Trophoblast cell (in vitro differentiated cells and primary cell): ENCODE results near the gene FLNA.
A peak's percentile ranks its signal among the peaks of the same experiment; 100 is the strongest.

Experiments
- DNase-seq, 2 donors: peaks; one replicate each; pipeline ENCODE4 v3.0.0-alpha.2; 2016
- H2AFZ ChIP-seq: 2 replicates; pipeline ENCODE4 v1.6.1; 2013; ENCODE audit warnings: low read length, moderate library complexity, mild to moderate bottlenecking; ENCODE audit not compliant: insufficient read depth, poor library complexity
- H2AK5ac ChIP-seq: 2 replicates; pipeline ENCODE4 v1.6.1; 2013; ENCODE audit warnings: mild to moderate bottlenecking, low read length
- H2BK120ac ChIP-seq: 2 replicates; pipeline ENCODE4 v1.6.1; 2013; ENCODE audit warnings: low read length, mild to moderate bottlenecking, moderate library complexity; ENCODE audit not compliant: insufficient read depth, poor library complexity
- H2BK12ac ChIP-seq: 2 replicates; pipeline ENCODE4 v1.6.1; 2013; ENCODE audit warnings: mild to moderate bottlenecking, low read length, moderate library complexity
- H2BK5ac ChIP-seq: 2 replicates; pipeline ENCODE4 v1.6.1; 2013; ENCODE audit warnings: low read length, low read depth, moderate library complexity, mild to moderate bottlenecking; ENCODE audit not compliant: poor library complexity
- H3K14ac ChIP-seq: 2 replicates; pipeline ENCODE4 v1.6.1; 2013; ENCODE audit warnings: mild to moderate bottlenecking, low read length
- H3K18ac ChIP-seq: 2 replicates; pipeline ENCODE4 v1.6.1; 2013; ENCODE audit warnings: mild to moderate bottlenecking, low read length
- H3K23ac ChIP-seq: 2 replicates; pipeline ENCODE4 v1.6.1; 2013; ENCODE audit warnings: low read length
- H3K27ac ChIP-seq: 2 replicates; pipeline ENCODE4 v1.5.1; 2013; ENCODE audit warnings: low read depth, mild to moderate bottlenecking, inconsistent platforms, low read length, moderate library complexity
- H3K27me3 ChIP-seq: 2 replicates; pipeline ENCODE4 v1.6.1; 2013; ENCODE audit warnings: inconsistent platforms, mild to moderate bottlenecking, low read length, moderate library complexity; ENCODE audit not compliant: insufficient read depth
- H3K36me3 ChIP-seq, 2 experiments: 1 replicate in 1 of 2; 2 replicates in 1 of 2; pipeline ENCODE4 v1.6.1; 2013; ENCODE audit warnings: low read length in 2 of 2, mild to moderate bottlenecking in 2 of 2, moderate library complexity in 1 of 2; ENCODE audit not compliant: insufficient read depth in 2 of 2, control insufficient read depth in 1 of 2
- H3K4ac ChIP-seq: 2 replicates; pipeline ENCODE4 v1.6.1; 2013; ENCODE audit warnings: low read depth, mild to moderate bottlenecking, low read length, moderate library complexity
- H3K4me1 ChIP-seq, 2 experiments: 1 replicate in 1 of 2; 2 replicates in 1 of 2; pipeline ENCODE4 v1.6.1; 2013; ENCODE audit warnings: low read length in 2 of 2, mild to moderate bottlenecking in 2 of 2, moderate library complexity in 1 of 2; ENCODE audit not compliant: insufficient read depth in 2 of 2, control insufficient read depth in 1 of 2
- H3K4me2 ChIP-seq: 2 replicates; pipeline ENCODE4 v1.6.1; 2013; ENCODE audit warnings: inconsistent platforms, mild to moderate bottlenecking, low read length, moderate library complexity
- H3K4me3 ChIP-seq: 2 replicates; pipeline ENCODE4 v1.5.1; 2013; ENCODE audit warnings: mild to moderate bottlenecking, low read depth, low read length, inconsistent platforms
- H3K79me1 ChIP-seq: one replicate; pipeline ENCODE4 v1.6.1; 2013; ENCODE audit warnings: low read length
- H3K79me2 ChIP-seq: 2 replicates; pipeline ENCODE4 v1.6.1; 2013; ENCODE audit warnings: low read length, mild to moderate bottlenecking; ENCODE audit not compliant: control insufficient read depth, insufficient read depth, poor library complexity
- H3K9ac ChIP-seq: 2 replicates; pipeline ENCODE4 v1.6.1; 2013; ENCODE audit warnings: mild to moderate bottlenecking, low read length
- H3K9me3 ChIP-seq: 2 replicates; pipeline ENCODE4 v1.6.1; 2013; ENCODE audit warnings: low read depth, mild to moderate bottlenecking, control low read depth, inconsistent platforms, low read length; ENCODE audit not compliant: insufficient read depth
- H4K12ac ChIP-seq: 2 replicates; pipeline ENCODE4 v1.6.1; 2013; ENCODE audit warnings: low read depth, mild to moderate bottlenecking, low read length, moderate library complexity
- H4K8ac ChIP-seq: 2 replicates; pipeline ENCODE4 v1.6.1; 2013; ENCODE audit warnings: low read depth, mild to moderate bottlenecking, low read length, moderate library complexity
- H4K91ac ChIP-seq: one replicate; pipeline ENCODE4 v1.6.1; 2013; ENCODE audit warnings: low read depth, mild to moderate bottlenecking, low read length, moderate library complexity
- WGBS: extraction: QIAGEN DNeasy Blood & Tissue Kit; methylation state at CpG from one replicate; pipeline ENCODE4 v1.1.7; 2013; ENCODE audit warnings: missing lambda C conversion rate; ENCODE audit not compliant: insufficient read length, insufficient coverage; ENCODE audit errors: extremely low coverage; 5-methylcytosine and 5-hydroxymethylcytosine counted together

Gene FLNA

DNA sequence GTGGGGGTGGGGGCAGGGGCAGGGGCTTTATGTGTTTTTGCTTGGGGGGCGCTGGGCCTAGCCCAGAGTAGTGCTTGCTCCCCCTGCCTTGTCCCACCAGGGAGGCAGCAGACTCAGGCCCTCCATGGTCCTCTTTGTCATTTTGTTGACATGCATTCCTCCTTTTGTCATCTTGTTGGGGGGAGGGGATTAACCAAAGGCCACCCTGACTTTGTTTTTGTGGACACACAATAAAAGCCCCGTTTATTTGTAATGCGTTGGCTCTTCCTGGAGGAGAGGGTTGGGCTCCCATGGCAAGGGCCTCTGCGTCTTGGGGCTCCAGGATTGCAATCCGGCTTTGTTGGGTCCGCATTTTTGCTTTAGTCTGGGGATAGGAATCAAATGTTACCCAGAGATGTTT lies 6.8 kb upstream of the FLNA start:
- H2AFZ ChIP-seq = no peak overlapping the region
- no peaks in the 10 kb centered on the region for H3K9me3 ChIP-seq
- peaks cover 16% of the 10 kb centered on the region for H3K79me2 ChIP-seq
- H4K12ac ChIP-seq = no peak overlapping the region
- H3K79me1 ChIP-seq = peaks cover 13% of the 10 kb centered on the region
- H3K14ac ChIP-seq = no peak overlapping the region
- H4K8ac ChIP-seq = no peak overlapping the region
- no peak overlapping the region for H3K9ac ChIP-seq
- no peak overlapping the region for H4K91ac ChIP-seq
- peaks cover 7 to 15% of the 10 kb centered on the region in 2 experiments for H3K36me3 ChIP-seq
- no peak overlapping the region for H3K4ac ChIP-seq
- DNase-seq = no peak
- H2BK120ac ChIP-seq = no peak overlapping the region
- H3K4me1 ChIP-seq = peaks cover 12 to 13% of the 10 kb centered on the region in 2 experiments
- no peak overlapping the region for H3K23ac ChIP-seq
- H3K27me3 ChIP-seq = no peaks in the 10 kb centered on the region
- no peak overlapping the region for H3K27ac ChIP-seq
- H3K4me2 ChIP-seq = no peak overlapping the region
- no peak overlapping the region for H2BK12ac ChIP-seq
- H2AK5ac ChIP-seq = no peak overlapping the region
- H2BK5ac ChIP-seq = no peak overlapping the region
- WGBS = no CpG with 5 or more reads among the region's 6 CpGs
- H3K18ac ChIP-seq = no peak overlapping the region
- H3K4me3 ChIP-seq = no peak overlapping the region

DNA sequence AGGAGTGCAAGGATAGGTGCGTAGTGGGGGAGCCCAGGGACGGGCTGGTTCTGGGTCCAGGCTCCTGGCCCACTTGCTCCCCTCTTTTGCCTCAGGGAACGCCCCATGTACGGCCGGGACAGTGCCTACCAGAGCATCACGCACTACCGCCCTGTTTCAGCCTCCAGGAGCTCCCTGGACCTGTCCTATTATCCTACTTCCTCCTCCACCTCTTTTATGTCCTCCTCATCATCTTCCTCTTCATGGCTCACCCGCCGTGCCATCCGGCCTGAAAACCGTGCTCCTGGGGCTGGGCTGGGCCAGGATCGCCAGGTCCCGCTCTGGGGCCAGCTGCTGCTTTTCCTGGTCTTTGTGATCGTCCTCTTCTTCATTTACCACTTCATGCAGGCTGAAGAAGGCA lies 6.4 kb upstream of the FLNA start:
- Histone ChIP-seq H3K79me2 (peaks cover 16% of the 10 kb centered on the region), H3K4me3 (no peak overlapping the region), H3K9ac (no peak overlapping the region), H3K4ac (no peak overlapping the region), H3K9me3 (no peaks in the 10 kb centered on the region), H3K4me2 (peak overlapping the region; percentile 89), H3K14ac (no peak overlapping the region), H2BK12ac (no peak overlapping the region), H2AK5ac (no peak overlapping the region), H2BK5ac (no peak overlapping the region), H4K8ac (no peak overlapping the region), H4K91ac (no peak overlapping the region), H3K79me1 (peaks cover 13% of the 10 kb centered on the region), H3K27me3 (no peaks in the 10 kb centered on the region), H2BK120ac (no peak overlapping the region), H2AFZ (no peak overlapping the region), H4K12ac (no peak overlapping the region), H3K23ac (no peak overlapping the region), H3K18ac (no peak overlapping the region), H3K27ac (no peak overlapping the region), H3K36me3 (peaks cover 7 to 15% of the 10 kb centered on the region in 2 experiments), H3K4me1 (peaks cover 12 to 13% of the 10 kb centered on the region in 2 experiments)
- WGBS = no CpG with 5 or more reads among the region's 14 CpGs
- DNase-seq = no peak

DNA sequence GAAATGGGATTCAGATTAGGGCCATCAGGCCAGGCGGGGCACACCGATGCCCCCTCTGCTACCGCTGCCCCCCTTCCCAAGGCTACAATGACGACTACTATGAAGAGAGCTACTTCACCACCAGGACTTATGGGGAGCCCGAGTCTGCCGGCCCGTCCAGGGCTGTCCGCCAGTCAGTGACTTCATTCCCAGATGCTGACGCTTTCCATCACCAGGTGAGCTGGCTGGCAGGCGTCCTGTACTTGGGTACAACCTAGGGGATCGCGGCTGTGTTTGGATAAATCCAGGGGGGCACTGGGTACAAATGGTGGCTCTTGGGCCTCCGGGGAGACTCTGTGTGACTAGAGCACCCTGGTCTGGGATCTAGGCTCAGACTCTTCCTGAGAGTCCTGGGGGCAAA lies 5.7 kb upstream of the FLNA start:
- peak overlapping the region; percentile 88 for H2AK5ac ChIP-seq
- H3K23ac ChIP-seq = no peak overlapping the region
- WGBS = no CpG with 5 or more reads among the region's 13 CpGs
- no peak overlapping the region for H4K8ac ChIP-seq
- peak overlapping the region; percentile 90 for H4K91ac ChIP-seq
- no peak overlapping the region for H2AFZ ChIP-seq
- H3K4me3 ChIP-seq = peak overlapping the region; percentile 93
- H3K36me3 ChIP-seq = peaks cover 7 to 15% of the 10 kb centered on the region in 2 experiments
- peak overlapping the region; percentile 93 for H3K14ac ChIP-seq
- peaks cover 12 to 13% of the 10 kb centered on the region in 2 experiments for H3K4me1 ChIP-seq
- H2BK120ac ChIP-seq = no peak overlapping the region
- H2BK5ac ChIP-seq = peak overlapping the region; percentile 5
- peak overlapping the region; percentile 89 for H3K4me2 ChIP-seq
- H3K27me3 ChIP-seq = no peaks in the 10 kb centered on the region
- H3K27ac ChIP-seq = no peak overlapping the region
- peak overlapping the region; percentile 65 for H4K12ac ChIP-seq
- no peak for DNase-seq
- peaks cover 13% of the 10 kb centered on the region for H3K79me1 ChIP-seq
- peak overlapping the region; percentile 97 for H3K9ac ChIP-seq
- no peaks in the 10 kb centered on the region for H3K9me3 ChIP-seq
- peaks cover 16% of the 10 kb centered on the region for H3K79me2 ChIP-seq
- peak overlapping the region; percentile 97 for H3K18ac ChIP-seq
- no peak overlapping the region for H2BK12ac ChIP-seq
- H3K4ac ChIP-seq = peak overlapping the region; percentile 72

DNA sequence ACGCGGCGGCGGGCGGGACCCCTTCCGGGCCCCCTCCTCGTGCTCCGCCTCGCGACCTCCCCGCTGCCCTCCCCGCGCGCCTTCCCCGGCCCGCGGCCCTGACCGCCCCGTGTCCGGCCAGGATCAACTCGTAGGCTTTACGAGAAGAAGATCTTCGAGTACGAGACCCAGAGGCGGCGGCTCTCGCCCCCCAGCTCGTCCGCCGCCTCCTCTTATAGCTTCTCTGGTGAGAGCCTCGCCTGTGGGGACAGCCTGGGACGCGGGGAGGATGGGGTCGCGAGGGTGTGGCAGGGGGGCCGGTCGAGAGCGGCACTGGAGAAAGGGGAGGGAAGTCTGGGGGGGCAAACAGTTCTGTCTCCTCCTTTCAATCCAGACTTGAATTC lies 5.1 kb upstream of the FLNA start:
- Histone ChIP-seq H4K91ac (peak overlapping the region; percentile 90), H3K27ac (peak overlapping the region; percentile 92), H3K4me1 (peaks cover 14 to 16% of the 10 kb centered on the region in 2 experiments), H2BK120ac (peak overlapping the region; percentile 85), H3K4ac (peak overlapping the region; percentile 72), H2AFZ (peak overlapping the region; percentile 89), H4K8ac (peak overlapping the region; percentile 91), H3K14ac (peak overlapping the region; percentile 93), H3K9me3 (no peaks in the 10 kb centered on the region), H2BK12ac (no peak overlapping the region), H2AK5ac (peak overlapping the region; percentile 77), H3K4me2 (peak overlapping the region; percentile 89), H3K18ac (peak overlapping the region; percentile 97), H3K36me3 (peaks cover 7 to 15% of the 10 kb centered on the region in 2 experiments), H3K23ac (no peak overlapping the region), H4K12ac (peak overlapping the region; percentile 86), H3K27me3 (no peaks in the 10 kb centered on the region), H3K79me2 (peaks cover 20% of the 10 kb centered on the region), H3K79me1 (peaks cover 16% of the 10 kb centered on the region), H3K4me3 (peak overlapping the region; percentile 93), H2BK5ac (peak overlapping the region; percentile 73), H3K9ac (peak overlapping the region; percentile 97)
- WGBS = no CpG with 5 or more reads among the region's 38 CpGs
- no peak for DNase-seq
